GM12865 (cell line): Measurements from ENCODE around the gene BAG3.

ENCODE experiments used
- DNase-seq: peaks from one replicate; pipeline ENCODE4 v3.0.0; 2010; ENCODE audit warnings: low read depth
- H3K4me3 ChIP-seq: 2 replicates; pipeline ENCODE4 v1.5.1; 2011; ENCODE audit warnings: mild to moderate bottlenecking, low read depth, low read length, control low read depth
- CTCF ChIP-seq: IDR thresholded peaks from 2 replicates; pipeline ENCODE4 v1.5.1; 2011; ENCODE audit warnings: low read length, control low read depth, low read depth, inconsistent platforms; ENCODE audit not compliant: insufficient read depth; ENCODE audit errors: missing control alignments

The BAG3 gene

GRCh38 chr10:119672291-119672690 lies 21.1 kb downstream of the BAG3 start:
- no peak overlapping the region for H3K4me3 ChIP-seq
- no peak for DNase-seq
- TF ChIP-seq CTCF: no peak

- DNase-seq: no peak
- no peak for TF ChIP-seq CTCF
Observed at GRCh38 chr10:119673271-119673670, 22.1 kb downstream of the BAG3 start.

GRCh38 chr10:119675483-119676170 lies 24.4 kb downstream of the BAG3 start:
- DNase-seq: no peak
- TF ChIP-seq CTCF: no peak
- no peak overlapping the region for H3K4me3 ChIP-seq

More at GRCh38 chr10:119673271-119673670, 22.1 kb downstream of the BAG3 start:
- H3K4me3 ChIP-seq: no peak overlapping the region

- TF ChIP-seq CTCF: no peak
- no peak for DNase-seq
- no peak overlapping the region for H3K4me3 ChIP-seq
Observed at GRCh38 chr10:119677126-119677525, 25.9 kb downstream of the BAG3 start.

GRCh38 chr10:119677904-119678755 lies 26.9 kb downstream of the BAG3 start:
- no peak overlapping the region for H3K4me3 ChIP-seq
- TF ChIP-seq CTCF: no peak
- DNase-seq: no peak

- no peak overlapping the region for H3K4me3 ChIP-seq
- no peak for DNase-seq
- no peak for TF ChIP-seq CTCF
Observed at GRCh38 chr10:119679480-119679829, 28.3 kb downstream of the BAG3 start.
